Heart left ventricle (tissue), 16 donors: Measurements from ENCODE around the gene SLFNL1. TPM values are rescaled to one million over a fixed set of nuclear protein-coding genes. Genes with fewer than 3 reads are reported as not detected.

Experiments used
- ATAC-seq, 4 donors: fragments of 200-7000 bp; cut with Tn5 transposase; one replicate each; pipeline ENCODE4 v1.9.1; 2020 to 2022; ENCODE audit warnings: moderate library complexity in 4 of 4, mild to moderate bottlenecking in 3 of 4, moderate number of reproducible peaks in 1 of 4
- DNase-seq, 5 donors: peaks; one replicate each; pipeline ENCODE4 v3.0.0-alpha.2; 2020
- H3K27ac ChIP-seq, 12 donors: fragments of 200-600 bp; sonication (generic) in 4 of 12; one replicate each; pipeline versions ENCODE4 v1.5.0 to v1.8.0; 2016 to 2022; ENCODE audit warnings: mild to moderate bottlenecking in 2 of 12
- H3K27me3 ChIP-seq, 9 donors: fragments of 200-600 bp; sonication (generic) in 2 of 9; one replicate each; pipeline versions ENCODE4 v1.5.1 to v1.8.0; 2016 to 2022; ENCODE audit warnings: mild to moderate bottlenecking in 3 of 9
- H3K36me3 ChIP-seq, 9 donors: fragments of 200-600 bp; sonication (generic) in 2 of 9; one replicate each; pipeline versions ENCODE4 v1.5.0 to v1.8.0; 2018 to 2022; ENCODE audit warnings: mild to moderate bottlenecking in 2 of 9
- H3K4me1 ChIP-seq, 12 donors: fragments of 200-600 bp; sonication (generic) in 4 of 12; one replicate each; pipeline versions ENCODE4 v1.5.0 to v1.8.0; 2016 to 2022; ENCODE audit warnings: mild to moderate bottlenecking in 3 of 12
- H3K4me3 ChIP-seq, 12 donors: fragments of 200-600 bp; sonication (generic) in 4 of 12; one replicate each; pipeline versions ENCODE4 v1.5.0 to v1.8.0; 2017 to 2022; ENCODE audit warnings: mild to moderate bottlenecking in 9 of 12, moderate library complexity in 4 of 12
- H3K9me3 ChIP-seq, 12 donors: fragments of 200-600 bp; sonication (generic) in 4 of 12; one replicate each; pipeline versions ENCODE4 v1.5.0 to v1.8.0; 2016 to 2022; ENCODE audit warnings: mild to moderate bottlenecking in 1 of 12
- CTCF ChIP-seq, 12 donors: fragments of 200-600 bp; sonication (generic) in 4 of 12; IDR thresholded peaks; one replicate each; pipeline versions ENCODE4 v1.5.0 to v1.8.0; 2018 to 2022; ENCODE audit warnings: antibody characterized with exemption in 12 of 12, mild to moderate bottlenecking in 5 of 12
- POLR2A ChIP-seq, 2 donors: fragments of 450-650 bp; IDR thresholded peaks; one replicate each; pipeline ENCODE4 v1.6.1; 2017; ENCODE audit warnings: antibody characterized with exemption in 2 of 2, mild to moderate bottlenecking in 2 of 2, moderate library complexity in 2 of 2
- WGBS, 4 donors: extraction: QIAGEN DNeasy Blood & Tissue Kit in 2 of 4; methylation state at CpG; one replicate each; pipeline versions ENCODE4 v1.1.5 to v1.1.7; 2013 to 2018; 5-methylcytosine and 5-hydroxymethylcytosine counted together
- intact Hi-C, 10 donors: fragments of 100-400 bp; cut with DNase I; formaldehyde crosslinking; loops; one replicate each; pipeline versions ENCODE4 v1.11.1 to v1.14.2; 2022
- long read RNA-seq, 3 donors: library from polyadenylated mRNA; unstranded; transcript quantifications; one replicate each; pipeline ENCODE4 v2.0.0, GENCODE V29; 2020 to 2021
- polyA plus RNA-seq, 2 donors: library from polyadenylated mRNA; stranded (reverse); fragments of 200-250 nt; gene quantifications; one replicate each; pipeline ENCODE4 v1.2.3, GENCODE V29; 2013
- total RNA-seq, 9 donors: library from RNA; depleted of rRNA in 2 of 9; stranded (reverse); fragments of >200 nt in 2 of 9; fragmentation: NEBNext Ultra II Directional in 3 of 9; extraction: Animal tissue kit (Norgen Biotek cat#: 25700) in 3 of 9; gene quantifications; one replicate each; pipeline versions ENCODE4 v1.1.0 to v1.2.4, GENCODE V29; 2016 to 2023
- donor health status: ischemic (EF 13 %, LVEDD 7.1; RV severe dilation, severe dysfunction).
- donor health status: healthy with polysubstance abuse.
- donor health status: DM: no; HTN: yes; CAD: no.
- donor health status: DM: no; HTN: no; CAD: no.
- donor health status: ischemic (EF 25% LVEDD 6.9; RV normal size, moderate dysfunction).
- donor health status: ischemic (EF 25% LVEDD 5.7; RV mildly dilated, moderate dysfunction).
- donor health status: healthy.
- donor health status: DM: yes; HTN: yes; CAD: no.
- donor health status: ischemic (EF 35%, LVEDD 5.7; RV mildly dilated, moderate dysfunction).
- donor health status: nonischemic (EF 11% LVEDD 7.7; RV severe dilation, severe dysfunction).
- donor health status: DM: yes; HTN: yes; CAD: no.
- donor health status: PGD.
- donor health status: ischemic (EF 29% LVEDD 5.4; RV normal size, mild dysfunction).
- donor health status: nonischemic (EF 23%, LVEDD 6.1; RV moderate dilation, normal function).

Gene SLFNL1
- under 1 TPM in 7 of 9 donors, not detected in 2; 0.08 to 0.25 (median 0.12) TPM for total RNA-seq
- under 1 TPM; 0.11 to 0.12 TPM for polyA plus RNA-seq
- long read RNA-seq, donor 1, partial matches to known transcripts: 0 of 1 reads
- long read RNA-seq, donor 1, other reads (novel, unspliced or antisense): 1 of 1 reads
- long read RNA-seq, donor 2, partial matches to known transcripts: 0 of 4 reads
- long read RNA-seq, donor 2, other reads (novel, unspliced or antisense): 4 of 4 reads
- long read RNA-seq, donor 3, partial matches to known transcripts: 1 of 3 reads
- long read RNA-seq, donor 3, other reads (novel, unspliced or antisense): 1 of 3 reads

DNA sequence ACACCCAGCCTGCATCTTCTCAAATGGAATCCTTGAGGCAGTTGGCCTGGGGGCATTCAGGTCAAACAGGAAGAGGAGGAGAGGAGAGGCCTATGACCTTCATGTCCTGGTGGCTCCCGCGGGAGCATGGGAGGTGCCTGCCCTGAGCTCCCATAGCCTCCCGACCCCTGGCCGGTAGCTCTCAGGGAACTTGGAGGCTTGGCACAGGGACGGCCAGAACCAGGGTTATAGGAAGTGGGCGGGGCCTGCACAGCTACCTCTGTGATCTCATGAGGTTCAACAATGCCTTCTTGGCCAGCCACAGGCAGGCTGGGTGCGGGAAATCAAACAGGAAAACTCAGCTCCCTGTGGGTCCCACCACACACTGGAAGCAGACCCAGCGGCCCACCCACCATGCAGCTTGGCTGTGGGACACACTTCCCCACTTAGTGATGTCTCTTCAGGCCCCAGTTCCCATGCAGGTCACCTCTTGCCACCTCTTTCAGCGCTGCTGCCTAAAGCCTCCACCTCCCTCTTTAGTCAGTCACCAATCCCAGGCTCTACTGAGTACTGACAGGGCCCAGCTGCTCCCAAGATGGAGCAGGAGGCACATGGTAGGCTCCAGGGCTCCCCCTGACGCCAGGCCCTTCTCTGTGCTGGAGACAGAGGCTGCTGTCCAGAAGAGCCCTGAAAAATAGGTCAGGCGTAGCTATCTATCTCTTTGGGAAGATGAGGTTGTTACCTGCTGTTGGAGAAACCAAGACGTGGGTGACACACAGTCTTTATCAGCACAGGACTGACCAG is at the start of gene SLFNL1:
Gene SLFNL1 (minus strand): TSS at position 200 of the 783 bp plus-strand sequence. CDS start 1,065 bp downstream, outside the sequence.
- peak in 4 of 5 donors; percentile 44 to 59 (median 52) for DNase-seq
- peak within 1 kb of the TSS in 8 of 12 donors; percentile 16 to 56 (median 43) for H3K27ac ChIP-seq
- ATAC-seq: peak; percentile 9 to 77 (median 42)

DNA sequence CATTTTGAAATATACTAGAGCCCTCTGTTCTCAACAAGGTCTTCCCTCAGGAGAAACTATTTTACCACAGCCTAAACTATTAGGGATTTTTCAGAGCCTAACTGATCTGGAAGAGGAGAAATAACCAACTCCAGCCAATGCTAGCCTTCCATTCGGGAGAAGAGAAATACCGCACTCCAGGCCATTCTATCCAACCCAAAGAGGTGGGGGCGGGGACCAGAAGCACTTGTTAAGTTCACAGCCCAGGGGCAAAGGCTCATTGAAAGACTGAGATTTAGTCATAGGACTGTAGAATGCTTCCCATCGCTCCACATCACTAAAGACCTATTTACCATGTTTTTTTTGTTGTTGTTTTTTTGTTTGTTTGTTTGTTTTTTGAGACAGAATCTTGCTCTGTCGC is 35.4 kb upstream of the SLFNL1 start:
- Histone ChIP-seq H3K27ac (no peak overlapping the region), H3K27me3 (no peaks in the 10 kb centered on the region), H3K4me3 (no peak overlapping the region), H3K36me3 (peaks cover 0 to 79% (median 15%) of the 10 kb centered on the region in 9 donors), H3K9me3 (peaks cover 0 to 9% (median 0%) of the 10 kb centered on the region in 12 donors), H3K4me1 (no peaks in the 10 kb centered on the region)
- TF ChIP-seq POLR2A (IDR thresholded peaks at IDR 0.05) (no peak), CTCF (IDR thresholded peaks at IDR 0.05) (no peak)
- DNase-seq (no peak), ATAC-seq (no peak)
- intact Hi-C loops: no loop called here
- WGBS, 4 donors: 95 to 96% (median 95%) methylated on average over 5 of the region's 5 CpGs

More for the DNA sequence above, at the start of gene SLFNL1:
- H3K27me3 ChIP-seq: no peaks in the 10 kb centered on the region
- WGBS, 4 donors: 41 to 61% (median 53%) methylated on average over 11 to 12 of the region's 12 CpGs
- no peaks in the 10 kb centered on the region for H3K9me3 ChIP-seq
- peaks cover 0 to 17% (median 12%) of the 10 kb centered on the region in 12 donors for H3K4me1 ChIP-seq
- intact Hi-C loops: loop anchor here in 1 of 10 donors (10.0 kb wide), 1 partner anchor 223 kb away; the partner anchor contains the start of gene SCMH1
- no peak within 1 kb of the TSS for H3K4me3 ChIP-seq
- H3K36me3 ChIP-seq: peaks cover 0 to 26% (median 12%) of the 10 kb centered on the region in 9 donors
- TF ChIP-seq POLR2A (IDR thresholded peaks at IDR 0.05): no peak
- TF ChIP-seq CTCF (IDR thresholded peaks at IDR 0.05): peak in 1 of 12 donors; percentile 19

DNA sequence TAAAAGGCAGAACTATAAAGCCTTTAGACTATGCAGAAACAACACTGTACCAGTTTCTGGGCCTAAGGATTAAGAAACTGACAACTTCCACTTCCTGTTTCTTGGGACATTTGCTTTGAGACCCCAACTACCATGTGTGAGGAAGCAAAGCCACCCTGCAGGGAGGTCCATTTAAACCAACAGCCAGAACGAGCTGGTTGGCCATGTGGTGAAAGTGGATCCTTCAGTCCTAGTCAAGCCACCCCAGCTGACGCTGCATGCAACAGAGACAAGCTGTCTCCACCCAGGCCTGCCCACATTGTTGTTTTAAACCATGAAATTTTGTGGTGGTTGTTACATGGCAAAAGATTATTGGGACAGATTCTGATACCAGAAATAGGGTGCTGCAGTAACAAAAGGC is 31.8 kb upstream of the SLFNL1 start:
- TF ChIP-seq CTCF (IDR thresholded peaks at IDR 0.05) (no peak), POLR2A (IDR thresholded peaks at IDR 0.05) (no peak)
- DNase-seq (no peak), ATAC-seq (no peak)
- H3K9me3 ChIP-seq: no peaks in the 10 kb centered on the region
- 69 to 86% (median 81%) methylated on average over 2 of the region's 2 CpGs for WGBS, 4 donors
- H3K27ac ChIP-seq: no peak overlapping the region
- no peaks in the 10 kb centered on the region for H3K4me1 ChIP-seq
- intact Hi-C loops: no loop called here
- peaks cover 0 to 74% (median 18%) of the 10 kb centered on the region in 9 donors for H3K36me3 ChIP-seq
- H3K27me3 ChIP-seq: no peaks in the 10 kb centered on the region
- H3K4me3 ChIP-seq: no peak overlapping the region

DNA sequence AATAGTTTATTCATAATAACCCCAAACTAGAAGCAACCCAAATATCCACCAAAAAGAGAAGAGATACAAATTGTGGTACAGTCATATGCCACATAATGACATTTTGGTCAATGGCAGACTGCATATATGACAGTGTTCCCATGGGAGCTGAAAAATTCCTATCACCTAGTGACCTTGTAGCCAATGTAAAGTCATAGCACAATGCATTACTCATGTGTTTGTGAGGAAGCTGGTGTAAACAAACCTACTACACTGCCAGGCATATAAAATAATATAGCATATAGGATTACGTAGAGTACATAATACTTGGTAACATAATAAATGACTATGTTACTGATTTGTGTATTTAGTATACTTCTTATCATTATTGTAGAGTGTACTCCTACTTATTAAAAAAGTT is 29.5 kb upstream of the SLFNL1 start:
- TF ChIP-seq POLR2A (IDR thresholded peaks at IDR 0.05) (no peak), CTCF (IDR thresholded peaks at IDR 0.05) (no peak)
- ATAC-seq: no peak
- no peaks in the 10 kb centered on the region for H3K9me3 ChIP-seq
- intact Hi-C loops: no loop called here
- DNase-seq: no peak
- 92 to 100% (median 95%) methylated on average over 1 of the region's 1 CpG for WGBS, 4 donors
- no peak overlapping the region for H3K4me3 ChIP-seq
- no peaks in the 10 kb centered on the region for H3K27me3 ChIP-seq
- no peak overlapping the region for H3K27ac ChIP-seq
- H3K4me1 ChIP-seq: peaks cover 0 to 11% (median 5%) of the 10 kb centered on the region in 12 donors
- peaks cover 0 to 73% (median 25%) of the 10 kb centered on the region in 9 donors for H3K36me3 ChIP-seq
